Left hindlimb (tissue), 1 donor: ENCODE data around the gene OR4K5.
"Not testable (repeated sequence)": the region's sequence is repeated elsewhere in the genome, so short reads cannot be mapped to it uniquely, and the experiment has no call there.

Experiments
- DNase-seq: peaks from one replicate; pipeline ENCODE4 v3.0.0-alpha.2; 2018

The OR4K5 gene

GRCh38 chr14:19920021-19920657, at the start of gene OR4K5:
TSS of gene OR4K5 (plus strand) at chr14:19920607. CDS start at chr14:19920607, 0 bp downstream.
- DNase-seq, result no peak

- DNase-seq, result no peak
Observed at GRCh38 chr14:19873178-19873577, 47.2 kb upstream of the OR4K5 start.

- DNase-seq, result no peak
Observed at GRCh38 chr14:19874842-19875241, 45.6 kb upstream of the OR4K5 start, which contains the start of gene OR4K2. TSS of gene OR4K2 (plus strand) at chr14:19875142. CDS start at chr14:19876268, 1,126 bp downstream.

GRCh38 chr14:19878029-19878642, 42.3 kb upstream of the OR4K5 start:
- no peak for DNase-seq

GRCh38 chr14:19895282-19895681, 25.1 kb upstream of the OR4K5 start:
- no peak for DNase-seq

- no peak for DNase-seq
Observed at GRCh38 chr14:19900999-19901398, 19.4 kb upstream of the OR4K5 start.

GRCh38 chr14:19902409-19902808, 18.0 kb upstream of the OR4K5 start:
- DNase-seq, result no peak

GRCh38 chr14:19906665-19907064, 13.7 kb upstream of the OR4K5 start:
- DNase-seq, result no peak

- DNase-seq, result no peak
Observed at GRCh38 chr14:19911114-19911513, 9.3 kb upstream of the OR4K5 start.

GRCh38 chr14:19917243-19917642, 3.2 kb upstream of the OR4K5 start:
- DNase-seq, result no peak

- DNase-seq, result no peak
Observed at GRCh38 chr14:19917955-19918518, 2.4 kb upstream of the OR4K5 start.

GRCh38 chr14:19918553-19919264, 1.7 kb upstream of the OR4K5 start:
- no peak for DNase-seq

GRCh38 chr14:19930617-19931016, 10.2 kb downstream of the OR4K5 start, which contains the start of gene OR4K1:
TSS of gene OR4K1 (plus strand) at chr14:19930917. CDS start at chr14:19935667, 4,750 bp downstream.
- DNase-seq, result no peak

- no peak for DNase-seq
Observed at GRCh38 chr14:19941668-19942067, 21.3 kb downstream of the OR4K5 start.

GRCh38 chr14:19947413-19948090, 27.1 kb downstream of the OR4K5 start:
- DNase-seq, result no peak

GRCh38 chr14:19949218-19949617, 28.8 kb downstream of the OR4K5 start:
- DNase-seq, result no peak

GRCh38 chr14:19969735-19970134, 49.3 kb downstream of the OR4K5 start:
- not testable (repeated sequence) for DNase-seq
